Measurements from ENCODE around the gene PHACTR1.
A peak's percentile ranks its signal among the peaks of the same experiment; 100 is the strongest.
"Not testable (repeated sequence)": the region's sequence is repeated elsewhere in the genome, so short reads cannot be mapped to it uniquely, and the experiment has no call there.

The PHACTR1 gene

GRCh38 chr6:12916006-12916405, 199.4 kb downstream of the PHACTR1 start:
- no peak for DNase-seq

- no peak for DNase-seq
Observed at GRCh38 chr6:12916420-12917136, 200.0 kb downstream of the PHACTR1 start.

DNA sequence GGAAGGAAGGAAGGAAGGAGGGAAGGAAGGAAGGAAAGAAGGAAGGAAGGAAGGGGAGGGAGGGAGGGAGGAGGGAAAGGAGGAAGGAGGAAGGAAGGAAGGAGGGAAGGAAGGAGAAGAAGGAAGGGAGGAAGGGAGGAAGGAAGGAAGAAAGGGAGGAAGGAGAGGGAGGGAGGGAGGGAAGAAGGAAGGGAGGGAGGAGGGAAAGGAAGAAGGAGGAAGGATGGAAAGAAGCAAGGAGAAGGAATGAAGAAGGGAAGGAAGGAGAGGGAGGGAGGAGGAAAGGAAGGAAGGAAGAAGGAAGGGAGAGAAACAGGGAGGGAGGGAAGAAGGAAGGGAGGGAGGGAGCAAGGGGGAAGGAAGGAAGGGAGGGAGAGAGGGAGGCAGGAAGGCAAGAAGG, 204.9 kb downstream of the PHACTR1 start:
- DNase-seq, result no peak

DNA sequence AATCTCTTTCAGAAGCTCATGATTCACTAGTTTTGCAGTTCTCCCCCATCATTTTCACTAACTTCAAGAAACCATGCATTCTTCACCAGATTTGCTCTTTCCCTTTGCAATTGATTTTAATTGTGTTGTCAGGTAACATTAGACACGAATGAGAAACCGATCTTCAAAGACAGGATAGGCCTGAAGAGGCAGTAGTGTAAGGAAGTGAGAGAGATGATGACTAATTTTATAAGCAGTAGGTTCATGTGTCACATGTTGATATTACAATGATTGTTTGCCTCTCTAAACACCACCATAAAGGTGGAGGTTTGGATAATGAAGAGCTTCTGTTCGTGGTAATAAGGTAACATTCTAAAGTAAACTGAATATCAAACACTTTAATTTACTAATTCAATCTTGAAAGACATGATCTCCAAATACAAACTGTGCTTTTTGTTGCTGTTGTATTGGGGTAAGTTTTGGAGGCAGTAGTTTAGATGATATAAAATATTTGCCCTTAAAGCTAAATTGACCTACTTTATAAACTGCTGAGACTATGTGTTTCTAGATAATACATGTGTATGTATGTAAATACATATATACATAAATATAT, 207.2 kb downstream of the PHACTR1 start:
- DNase-seq, result no peak

DNA sequence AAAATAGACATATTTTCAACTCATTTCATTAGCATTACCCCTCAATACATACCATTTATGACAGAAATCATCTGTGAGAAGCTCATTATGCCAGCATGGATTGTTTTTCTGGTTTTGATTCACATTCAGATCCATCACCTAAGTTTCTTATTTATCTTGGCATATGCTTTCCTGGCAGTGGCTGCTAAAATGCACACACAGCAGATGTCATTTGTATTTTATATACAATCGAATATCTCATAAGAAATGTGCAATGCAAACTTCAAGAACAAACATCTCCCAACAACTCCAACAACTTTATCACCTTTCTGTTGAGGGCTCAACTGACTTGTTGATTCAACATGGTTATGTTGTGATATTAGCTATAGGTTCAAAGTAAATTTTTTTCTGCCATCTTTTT, 208.3 kb downstream of the PHACTR1 start:
- no peak for DNase-seq

DNA sequence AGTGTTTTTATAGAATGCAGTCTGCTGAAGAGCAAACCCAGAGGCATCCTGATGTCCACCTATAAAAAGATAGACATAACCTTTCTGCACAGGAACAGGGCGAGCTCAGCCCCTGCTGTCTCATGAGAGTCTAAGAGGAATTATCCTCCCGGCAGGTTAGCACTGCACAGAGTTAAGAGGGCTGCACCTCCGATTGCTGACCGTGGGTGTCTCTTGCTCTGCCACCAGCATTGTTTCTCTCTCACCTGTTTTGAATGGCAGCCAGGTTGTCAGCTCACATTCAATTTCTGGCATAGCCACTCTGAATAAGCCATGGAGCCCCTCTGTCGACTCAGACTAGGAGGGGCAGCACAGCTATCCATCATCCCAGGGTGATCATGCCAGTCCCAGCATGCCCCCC, 211.2 kb downstream of the PHACTR1 start:
- DNase-seq, result no peak

GRCh38 chr6:12929678-12930077, 213.1 kb downstream of the PHACTR1 start:
- no peak for DNase-seq

GRCh38 chr6:12931639-12932038, 215.1 kb downstream of the PHACTR1 start:
- no peak for DNase-seq

DNA sequence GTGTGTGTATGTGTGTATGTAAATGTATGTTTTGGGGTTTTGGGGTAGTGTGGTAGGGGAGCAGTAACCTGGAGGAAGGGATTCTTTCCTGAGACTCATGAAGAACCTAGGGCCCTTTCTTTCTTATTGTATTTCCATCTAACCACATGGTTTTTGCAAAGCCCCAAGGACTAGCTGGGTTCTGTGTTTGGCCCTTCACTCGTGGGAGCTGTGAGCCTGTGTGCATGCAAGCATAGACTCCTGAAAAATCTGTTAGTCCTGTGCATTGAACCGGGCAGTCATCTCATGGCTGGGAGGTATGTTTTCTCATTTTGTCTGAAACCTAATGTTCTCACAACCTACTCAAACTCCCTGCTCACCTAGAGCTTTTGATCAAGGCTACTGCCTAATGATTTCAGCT, 219.1 kb downstream of the PHACTR1 start:
- DNase-seq, result no peak

DNA sequence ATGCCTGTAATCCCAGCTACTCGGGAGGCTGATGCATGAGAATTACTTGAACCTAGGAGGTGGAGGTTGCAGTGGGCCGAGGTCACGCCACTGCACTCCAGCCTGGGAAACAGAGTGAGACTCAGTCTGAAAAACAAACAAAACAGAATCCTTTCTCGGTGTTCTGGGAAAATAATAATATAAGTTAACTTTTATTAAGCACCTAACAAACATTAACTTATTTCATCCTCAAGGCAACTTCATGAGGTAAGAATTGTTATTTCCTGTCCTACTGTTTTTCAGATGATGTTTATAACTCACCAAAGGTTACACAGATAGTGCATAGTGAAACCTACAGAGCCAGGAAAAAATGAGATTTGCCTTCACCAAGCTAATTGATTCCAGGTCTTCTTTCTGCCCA, 221.4 kb downstream of the PHACTR1 start:
- DNase-seq, result no peak

- DNase-seq, result no peak
Observed at GRCh38 chr6:12939314-12939713, 222.7 kb downstream of the PHACTR1 start.

GRCh38 chr6:12941422-12941821, 224.9 kb downstream of the PHACTR1 start:
- no peak for DNase-seq

GRCh38 chr6:12943549-12943948, 227.0 kb downstream of the PHACTR1 start:
- DNase-seq, result no peak

DNA sequence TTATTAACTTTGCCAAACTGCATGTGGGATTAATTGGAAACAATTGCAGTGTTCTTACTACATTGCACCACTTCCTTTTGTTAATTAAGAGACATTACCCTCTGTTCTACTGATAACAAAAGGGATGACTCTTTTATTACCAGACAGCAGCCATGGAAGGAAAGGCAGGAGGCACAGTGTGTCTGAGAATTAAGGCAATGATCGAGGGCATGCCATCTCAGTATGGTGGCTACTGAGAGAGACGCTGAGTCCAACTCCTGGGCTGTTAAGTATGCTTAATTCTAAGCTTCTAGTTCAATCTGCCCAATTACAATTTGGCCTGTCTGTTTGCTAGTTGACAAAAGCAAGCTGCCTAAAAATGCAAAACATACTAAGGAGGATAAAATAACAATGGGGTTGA, 227.4 kb downstream of the PHACTR1 start:
- DNase-seq, result no peak

- not testable (repeated sequence) for DNase-seq
Observed at GRCh38 chr6:12944528-12944927, 228.0 kb downstream of the PHACTR1 start.

DNA sequence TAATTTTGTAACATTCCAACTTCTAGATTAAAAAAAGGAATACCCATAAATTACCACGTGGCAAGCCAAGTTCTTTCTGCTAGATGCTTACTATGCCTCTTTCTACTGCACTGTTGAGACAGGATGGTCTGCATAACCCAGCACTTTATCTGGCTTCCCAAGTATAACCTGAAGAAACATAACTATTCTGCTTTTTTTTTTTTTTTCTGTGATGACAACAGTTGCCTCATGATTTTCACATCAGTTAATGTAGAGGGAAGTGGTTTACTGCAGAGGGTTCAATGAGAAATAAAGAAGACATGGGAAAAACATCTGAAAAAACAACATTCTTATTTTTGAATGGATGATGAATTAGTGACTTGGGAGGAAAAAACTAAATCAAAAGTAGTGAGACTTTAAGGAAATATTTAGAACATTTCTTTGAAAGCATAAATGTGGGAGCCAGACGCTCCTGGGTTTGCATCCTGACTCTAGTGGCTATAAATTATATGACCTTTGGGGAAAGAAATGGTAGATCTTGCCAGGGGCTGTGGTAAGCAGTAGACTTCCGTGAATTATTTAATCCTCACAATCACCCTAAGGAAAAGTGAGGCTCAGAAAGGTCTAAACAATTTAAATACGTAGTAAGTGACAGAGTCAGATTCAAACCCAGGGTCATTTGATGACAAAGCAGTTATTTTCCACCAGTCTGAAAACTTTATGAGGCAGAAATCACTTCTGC, 230.7 kb downstream of the PHACTR1 start:
- DNase-seq, result no peak

GRCh38 chr6:12947967-12948366, 231.4 kb downstream of the PHACTR1 start:
- DNase-seq, result no peak

DNA sequence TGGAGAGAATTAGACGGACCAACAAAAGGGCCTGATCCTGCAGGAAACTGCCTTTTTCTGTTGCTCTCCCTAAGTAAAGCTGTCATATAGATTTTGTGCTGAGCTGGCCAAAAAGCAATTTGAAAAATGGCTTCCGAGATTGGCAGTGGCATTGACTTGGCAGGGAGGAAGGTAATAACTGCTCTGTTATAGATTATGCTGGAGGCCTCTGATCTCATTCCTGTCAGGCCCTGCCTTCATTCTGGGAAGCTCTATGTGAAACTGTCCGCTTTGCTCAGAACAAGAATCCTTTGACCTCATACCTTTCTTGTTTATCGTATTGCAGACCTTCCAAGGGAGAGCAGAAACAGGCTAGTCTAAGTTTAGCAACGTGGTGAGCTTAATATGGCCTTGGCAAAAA, 234.4 kb downstream of the PHACTR1 start:
- no peak for DNase-seq

GRCh38 chr6:12951415-12951814, 234.8 kb downstream of the PHACTR1 start:
- DNase-seq, result no peak

GRCh38 chr6:12952318-12952717, 235.8 kb downstream of the PHACTR1 start:
- no peak for DNase-seq

GRCh38 chr6:12955956-12956355, 239.4 kb downstream of the PHACTR1 start:
- DNase-seq, result no peak

DNA sequence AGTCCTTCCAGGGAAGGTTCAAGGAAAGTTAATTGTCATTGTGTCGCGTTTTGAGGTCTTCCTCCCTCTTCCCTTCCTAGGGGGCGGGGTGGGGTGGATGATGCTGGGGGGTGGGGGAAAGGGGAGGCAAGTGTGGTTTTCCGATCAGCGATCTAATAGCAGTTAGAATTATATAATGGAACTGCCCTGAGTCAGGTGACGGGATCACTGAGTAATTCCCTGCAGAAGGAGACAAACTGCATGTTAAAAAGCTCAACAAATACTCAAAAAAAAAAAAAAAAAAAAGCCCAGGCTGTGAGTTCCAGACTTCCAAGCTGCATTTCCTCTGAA, 240.4 kb downstream of the PHACTR1 start:
- no peak for DNase-seq

- peak in 1 of 6 experiments; percentile 17 for DNase-seq
Observed at GRCh38 chr6:12957321-12958051, 240.9 kb downstream of the PHACTR1 start.

Measured in stimulated activated naive CD4-positive, alpha-beta T cell (primary cell).